Urothelium cell line (cell line): ENCODE results near the gene CORO1C.
"Not testable (repeated sequence)": the region's sequence is repeated elsewhere in the genome, so short reads cannot be mapped to it uniquely, and the experiment has no call there.

ENCODE experiments used
- DNase-seq: peaks from one replicate; pipeline ENCODE4 v3.0.0; 2011; ENCODE audit warnings: low spot score, mixed read lengths
- FAIRE-seq: peaks from 2 replicates; lab custom pipeline; 2011; peaks lifted over from hg19 to GRCh38; lab: Jason Lieb, UNC

Gene CORO1C

DNA sequence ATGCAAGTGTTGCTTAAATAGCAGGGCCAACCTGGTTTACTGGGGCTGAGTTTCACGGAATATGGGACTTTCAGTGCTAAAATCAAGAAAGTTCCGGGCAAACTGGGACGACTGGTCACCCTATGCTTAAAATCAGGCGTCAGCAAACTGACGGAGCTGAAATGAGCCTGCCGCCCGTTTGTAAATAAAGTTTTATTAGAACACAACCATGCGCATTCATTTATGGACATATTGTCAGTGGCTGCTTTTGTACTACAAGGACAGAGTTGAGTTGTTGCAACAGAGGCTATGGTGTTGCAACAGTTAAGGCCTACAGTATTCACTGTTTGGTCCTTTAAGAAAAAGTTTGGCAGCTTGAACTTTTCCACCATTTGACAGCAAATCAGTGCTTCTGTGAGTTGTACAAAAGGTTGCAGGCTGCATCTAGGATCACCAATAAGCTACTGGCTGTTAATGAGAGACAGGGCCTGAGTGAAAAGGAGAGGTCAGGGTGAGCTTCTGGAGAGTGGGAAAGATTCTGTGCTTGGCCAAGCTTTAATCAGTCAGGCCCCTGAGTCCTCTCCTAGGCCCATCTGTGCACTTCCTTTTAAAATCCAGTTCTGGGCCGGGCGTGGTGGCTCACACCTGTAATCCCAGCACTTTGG is 111.0 kb downstream of the CORO1C start:
- DNase-seq, result no peak
- no peak for FAIRE-seq

DNA sequence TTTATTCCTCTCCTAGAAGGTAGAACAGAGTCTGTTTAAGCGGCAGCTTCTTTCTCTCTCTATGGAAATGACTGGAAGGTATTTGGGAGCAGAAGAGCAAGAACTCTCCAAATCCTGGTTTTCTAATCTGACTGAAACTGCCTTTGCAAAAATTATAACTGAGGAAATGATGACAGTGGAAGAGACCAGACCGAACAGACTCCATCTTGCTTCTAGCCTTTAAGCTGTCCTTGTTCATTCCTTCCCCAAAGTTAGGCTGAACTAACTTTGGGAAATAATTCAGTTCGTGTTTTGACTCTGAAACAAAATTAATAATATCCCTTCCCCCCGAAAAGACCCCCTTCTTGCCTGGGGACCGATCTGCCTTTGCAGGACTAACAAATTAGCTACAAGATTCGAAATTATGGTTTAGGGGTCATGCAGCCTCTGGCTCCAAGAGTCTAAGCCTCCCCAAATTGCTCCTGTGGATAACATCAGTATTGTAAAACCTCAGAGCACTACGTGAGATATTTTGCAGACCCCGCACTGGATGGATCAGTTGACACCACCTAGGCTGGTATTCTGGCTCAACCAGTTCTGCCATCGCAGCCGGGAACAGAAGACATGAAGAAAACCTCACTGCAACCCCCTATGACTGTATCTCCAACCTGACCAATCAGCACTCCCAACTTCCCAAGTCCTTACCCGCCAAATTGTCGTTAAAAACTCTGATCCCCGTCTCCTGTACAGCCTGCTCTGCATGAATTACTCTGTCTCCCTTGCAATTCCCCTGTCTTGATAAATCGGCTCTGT is 111.8 kb downstream of the CORO1C start:
- FAIRE-seq (no peak), DNase-seq (no peak)

DNA sequence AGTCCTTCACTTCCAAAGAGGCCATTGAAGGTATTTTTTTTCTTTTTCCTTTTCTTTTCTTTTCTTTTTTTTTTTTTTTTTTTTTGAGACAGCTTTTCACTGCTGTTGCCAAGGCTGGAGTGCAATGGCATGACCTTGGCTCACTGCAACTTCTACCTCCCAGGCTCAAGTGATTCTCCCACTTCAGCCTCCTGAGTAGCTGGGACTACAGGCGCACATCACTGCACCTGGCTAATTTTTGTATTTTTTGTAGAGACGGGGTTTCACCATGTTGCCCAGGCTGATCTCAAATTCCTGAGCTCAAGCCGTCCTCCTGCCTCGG is 112.4 kb downstream of the CORO1C start:
- DNase-seq, FAIRE-seq: not testable (repeated sequence)

DNA sequence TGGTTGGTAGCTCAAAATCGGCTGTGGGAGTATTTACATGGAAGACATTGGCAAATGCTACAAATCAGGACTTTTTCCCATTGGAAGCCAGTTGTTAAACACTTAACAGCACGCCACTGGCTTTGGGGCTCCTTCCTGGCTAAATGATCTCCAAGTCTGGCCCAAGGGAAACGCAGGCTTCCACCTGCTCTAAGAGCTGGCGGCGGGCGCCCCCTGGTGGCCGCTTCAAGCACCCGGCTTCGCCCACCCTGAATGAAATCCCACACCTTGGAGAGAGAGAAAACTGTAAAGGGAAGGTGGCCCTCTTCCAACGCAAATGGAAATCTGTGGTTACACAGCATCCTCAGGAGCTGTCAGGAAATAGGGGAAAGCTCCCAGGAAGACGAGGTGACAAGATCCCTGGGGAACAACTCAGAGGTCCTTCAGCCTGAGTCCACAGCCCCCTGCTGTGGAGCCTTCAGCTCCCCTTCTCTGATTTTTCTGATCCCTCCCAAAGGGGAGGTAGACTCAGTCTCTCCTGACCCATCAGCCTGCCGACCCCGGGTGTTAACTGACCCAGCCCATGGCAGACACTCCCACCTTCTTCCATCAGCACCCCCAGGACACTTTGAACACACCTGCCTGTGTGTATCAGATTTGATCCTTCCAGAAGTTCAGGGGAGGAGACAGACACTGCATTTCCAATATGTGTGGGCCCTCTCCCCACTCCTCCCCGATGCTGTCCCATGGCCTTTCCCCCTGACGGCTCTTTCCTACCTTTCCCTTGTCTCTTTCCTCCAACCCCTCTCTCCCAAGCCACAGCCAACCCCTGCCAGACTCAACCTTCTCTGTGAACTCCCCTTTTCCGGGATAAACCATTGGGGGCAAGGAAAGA is 113.0 kb downstream of the CORO1C start:
- DNase-seq, result peak; percentile 74
- FAIRE-seq, result no peak

DNA sequence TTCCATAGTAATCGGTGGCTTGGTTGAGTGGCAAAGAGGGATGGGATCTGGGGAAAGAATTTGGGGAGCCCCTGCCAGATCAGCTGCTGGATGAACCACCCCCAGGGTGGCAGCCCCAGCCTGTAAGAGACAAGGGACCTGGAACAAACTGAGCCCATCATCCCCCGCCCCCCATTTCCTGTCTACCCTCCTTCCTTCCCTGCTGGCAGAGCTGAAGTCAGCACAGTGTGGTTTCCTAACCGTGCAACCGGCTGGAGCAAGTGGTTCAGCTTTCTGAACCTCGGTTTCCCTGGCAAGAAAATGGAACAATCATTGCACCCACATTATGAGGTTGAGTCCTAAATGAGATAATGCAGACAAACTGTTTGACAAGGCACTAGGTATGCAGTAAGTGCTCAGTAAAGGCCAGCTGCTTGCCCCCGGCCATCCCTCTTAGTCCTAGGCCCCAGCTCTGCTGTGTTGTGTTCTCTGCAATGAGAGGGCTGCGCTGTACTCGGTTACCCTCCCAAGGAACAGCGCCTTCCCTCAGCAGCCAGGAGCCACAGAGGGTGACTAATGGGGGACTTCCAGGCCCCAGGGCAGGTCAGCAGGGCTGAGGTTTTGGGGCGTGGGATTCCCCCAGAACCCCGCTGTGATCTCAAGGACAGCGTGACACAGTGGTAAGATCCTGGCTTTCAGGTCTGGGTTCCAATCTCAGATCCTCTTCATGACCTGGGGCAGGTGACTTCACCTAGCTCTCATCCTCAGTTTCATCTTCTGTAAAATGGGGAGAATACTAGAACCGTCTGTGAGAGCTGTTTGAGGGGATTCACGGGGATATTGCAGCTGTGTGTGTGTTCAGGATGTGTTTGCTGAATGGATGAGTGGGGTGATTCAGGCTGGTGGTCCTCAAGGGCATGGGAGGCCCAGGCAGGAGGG is 114.1 kb downstream of the CORO1C start:
- FAIRE-seq (no peak), DNase-seq (no peak)

DNA sequence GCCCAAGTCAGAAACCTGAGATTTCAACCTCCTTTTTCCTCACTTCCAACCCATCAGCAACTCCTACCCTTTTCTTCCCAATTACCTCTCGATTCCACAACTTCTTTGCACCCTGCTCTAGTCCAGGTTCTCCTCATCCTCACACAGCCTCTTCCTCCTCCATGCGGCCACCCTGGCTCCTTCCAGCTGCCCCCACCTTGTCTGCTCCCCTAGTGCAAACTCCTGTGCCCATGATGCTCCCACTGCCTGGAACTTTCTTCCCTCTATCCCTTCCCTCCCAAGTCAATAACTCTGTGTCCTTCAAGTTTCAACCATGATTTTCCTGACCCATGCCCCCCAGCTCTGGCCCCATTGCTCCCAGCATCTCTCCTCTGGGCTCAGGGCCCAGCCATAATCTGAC is 115.0 kb downstream of the CORO1C start:
- DNase-seq (no peak), FAIRE-seq (no peak)

DNA sequence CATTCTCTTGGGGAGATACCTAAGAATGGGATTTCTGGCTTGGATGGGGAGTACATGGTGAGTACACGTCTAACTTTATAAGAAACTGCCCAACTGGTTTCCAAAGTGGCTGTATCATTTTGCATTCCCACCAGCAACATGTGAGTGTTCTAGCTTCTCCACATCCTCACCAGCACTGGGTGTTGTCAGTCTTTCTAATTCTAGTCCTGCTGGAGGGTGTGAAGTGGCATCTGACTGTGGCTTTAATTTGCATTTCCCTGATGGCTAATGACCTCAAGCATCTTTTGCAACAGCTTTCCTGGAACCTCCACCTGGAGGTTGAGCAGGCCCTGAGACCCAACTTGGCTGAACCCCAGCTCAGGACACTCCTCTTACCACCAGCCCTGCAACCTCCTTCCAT is 115.4 kb downstream of the CORO1C start:
- FAIRE-seq (no peak), DNase-seq (no peak)

DNA sequence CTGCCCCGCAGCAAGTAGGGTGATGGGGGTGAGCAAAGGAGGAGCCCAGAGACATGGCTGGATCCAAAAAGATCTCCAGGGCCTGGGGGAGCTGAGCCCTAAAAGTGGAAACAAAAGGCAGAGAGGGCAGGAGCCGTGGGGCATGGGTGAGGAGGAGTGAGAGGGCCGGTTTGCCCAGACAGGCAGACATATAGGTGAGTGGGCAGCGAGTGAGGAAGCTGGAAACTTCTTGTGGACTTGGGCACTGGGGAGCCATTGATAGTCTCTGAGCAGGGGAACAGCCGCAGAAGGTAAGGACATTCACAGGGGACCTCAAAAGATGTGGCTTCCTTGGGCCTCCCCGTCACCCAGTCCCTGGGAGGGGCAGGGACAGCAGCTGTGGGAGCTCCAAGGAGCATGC is 116.7 kb downstream of the CORO1C start:
- no peak for FAIRE-seq
- no peak for DNase-seq

DNA sequence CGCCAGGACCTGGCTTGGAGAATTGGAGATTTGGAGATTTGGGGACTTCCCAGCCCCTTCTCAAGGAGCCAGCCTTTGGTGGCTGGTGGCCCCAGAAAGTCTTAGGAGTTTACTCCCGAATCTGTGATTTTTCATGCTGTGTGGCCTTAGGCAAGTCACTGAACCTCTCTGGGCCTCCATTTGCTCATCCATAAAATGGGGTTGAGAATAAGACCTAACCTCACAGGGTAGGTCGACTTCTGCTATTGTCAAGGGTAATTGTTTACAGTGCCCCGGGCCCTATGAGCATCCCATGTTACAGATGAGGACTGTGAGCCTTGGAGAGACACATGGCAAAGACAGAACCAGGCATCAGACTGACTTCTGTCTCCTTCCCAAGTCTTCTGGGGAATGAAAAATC is 117.3 kb downstream of the CORO1C start:
- DNase-seq (no peak), FAIRE-seq (no peak)

DNA sequence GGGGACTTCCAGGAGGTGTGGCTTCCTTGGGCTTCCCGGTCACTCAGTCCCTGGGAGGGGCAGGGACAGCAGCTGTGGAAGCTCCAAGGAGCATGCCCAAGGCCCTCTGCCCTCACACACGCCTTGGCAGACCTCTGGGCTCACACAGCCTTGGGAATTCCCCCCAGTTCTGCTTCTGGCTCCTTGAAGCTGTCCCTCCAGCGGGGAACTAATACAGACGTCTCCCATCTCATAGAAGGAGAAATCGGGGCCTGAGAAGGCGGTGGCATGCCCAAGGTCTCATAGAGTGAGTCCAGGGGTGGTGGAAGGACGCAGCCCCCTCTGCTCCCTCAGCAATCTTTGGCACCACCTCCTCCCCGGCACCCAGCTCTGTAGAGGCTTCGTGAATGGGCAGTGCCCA is 117.8 kb downstream of the CORO1C start:
- FAIRE-seq, result no peak
- no peak for DNase-seq

DNA sequence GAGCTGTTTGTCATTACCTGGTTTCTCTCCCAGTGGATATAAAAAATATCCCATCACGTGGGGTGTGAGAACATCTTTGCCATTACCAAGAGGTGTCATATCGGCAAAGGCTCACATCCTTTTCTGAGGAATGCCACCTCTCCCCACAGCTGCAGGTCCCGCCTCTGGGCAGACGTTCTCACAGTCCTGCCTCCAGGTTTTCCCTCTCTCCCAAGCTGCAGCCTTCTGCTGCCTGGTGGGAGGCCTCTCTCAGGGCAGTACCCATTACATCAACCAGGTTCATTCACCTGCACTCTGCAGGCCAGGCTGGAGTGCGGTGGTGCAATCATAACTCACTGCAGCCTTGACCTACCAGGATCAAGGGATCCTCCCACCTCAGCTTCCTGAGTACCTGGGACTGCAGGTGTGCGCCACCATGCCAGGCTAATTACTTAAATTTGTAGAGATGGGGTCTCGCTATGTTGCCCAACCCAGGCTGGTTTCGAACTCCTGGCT is 118.5 kb downstream of the CORO1C start:
- DNase-seq (no peak), FAIRE-seq (no peak)

DNA sequence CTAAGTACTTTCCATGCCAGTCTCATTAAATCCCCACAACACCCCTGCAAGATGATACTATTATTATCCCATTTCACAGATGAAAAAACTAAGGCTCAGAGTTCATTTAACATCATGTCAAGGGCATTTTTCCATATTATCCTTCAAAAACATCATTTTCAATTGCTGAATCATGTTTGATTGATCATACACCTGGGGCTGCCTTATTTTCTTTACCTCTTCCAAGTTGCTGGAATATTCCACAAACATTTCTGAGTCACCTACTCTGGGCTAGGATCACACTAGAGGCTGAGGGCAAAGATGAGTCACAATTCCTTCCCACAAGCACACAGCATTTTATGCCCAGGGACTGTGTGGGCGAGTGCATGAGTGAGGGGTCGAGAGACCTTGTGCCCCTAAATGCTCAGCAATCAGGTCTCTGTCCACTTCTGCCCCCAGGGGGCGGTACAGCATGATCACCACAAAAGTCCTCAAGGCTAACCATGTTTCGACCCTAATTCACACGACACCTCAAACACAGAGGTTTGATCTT is 119.4 kb downstream of the CORO1C start:
- DNase-seq, result peak; percentile 38
- FAIRE-seq, result no peak

DNA sequence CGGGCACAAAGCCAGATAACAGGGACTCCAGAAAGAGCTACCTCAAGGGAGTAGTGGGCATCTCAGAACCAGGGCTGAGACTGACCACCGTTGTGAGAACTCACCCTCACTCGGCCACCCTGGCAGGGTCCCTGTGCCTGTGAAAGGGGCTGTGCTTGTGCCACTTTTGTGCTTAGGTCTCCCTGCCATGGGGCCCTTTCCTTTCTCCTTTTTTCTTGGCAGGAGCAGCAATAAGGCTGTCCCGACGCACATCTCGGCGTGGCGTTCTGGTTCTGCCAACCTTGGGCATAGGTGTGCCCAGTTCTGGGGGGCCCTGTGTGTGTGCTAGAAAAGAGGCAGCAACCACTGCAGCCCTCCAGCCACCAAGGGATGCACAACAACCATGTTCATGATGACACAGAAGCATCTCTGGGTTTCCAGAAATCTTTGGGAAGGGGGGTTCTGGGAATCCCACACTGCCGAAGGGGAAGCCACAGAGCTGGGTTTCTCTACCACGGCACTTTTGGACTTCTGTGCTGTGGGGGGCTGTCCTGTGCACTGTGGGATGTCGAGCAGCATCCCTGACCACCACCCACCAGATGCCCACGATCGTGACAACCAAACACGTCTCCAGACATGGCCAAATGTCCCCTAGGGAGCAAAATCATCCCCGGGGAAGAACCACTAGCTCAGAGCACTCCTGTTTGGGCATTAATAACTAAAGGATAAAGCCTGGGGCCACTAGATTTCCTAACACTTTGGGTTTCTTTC is 120.3 kb downstream of the CORO1C start:
- DNase-seq, result no peak
- no peak for FAIRE-seq

DNA sequence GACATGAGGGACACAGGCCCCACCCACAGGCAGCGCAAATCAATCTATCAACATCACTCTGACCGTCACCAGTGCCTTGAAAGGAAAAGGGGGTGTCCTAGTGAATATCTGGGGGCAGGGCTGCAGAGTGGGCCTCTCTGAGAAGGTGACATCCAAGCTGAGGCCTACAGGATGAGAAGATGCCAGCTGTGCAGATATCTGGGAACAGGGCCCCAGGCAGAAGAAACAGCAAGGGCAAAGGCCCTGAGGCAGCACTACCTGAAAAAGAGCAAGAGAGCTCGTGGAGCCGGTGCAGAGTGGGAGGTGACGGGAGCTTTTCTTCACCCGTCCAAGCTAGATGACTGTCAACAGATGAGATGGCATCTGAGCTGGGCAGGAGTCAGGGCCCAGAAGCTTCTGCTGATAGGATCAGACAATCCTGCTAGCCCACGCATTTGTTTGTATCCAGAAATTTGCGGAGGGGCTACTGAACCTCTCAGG is 120.9 kb downstream of the CORO1C start:
- no peak for DNase-seq
- no peak for FAIRE-seq

DNA sequence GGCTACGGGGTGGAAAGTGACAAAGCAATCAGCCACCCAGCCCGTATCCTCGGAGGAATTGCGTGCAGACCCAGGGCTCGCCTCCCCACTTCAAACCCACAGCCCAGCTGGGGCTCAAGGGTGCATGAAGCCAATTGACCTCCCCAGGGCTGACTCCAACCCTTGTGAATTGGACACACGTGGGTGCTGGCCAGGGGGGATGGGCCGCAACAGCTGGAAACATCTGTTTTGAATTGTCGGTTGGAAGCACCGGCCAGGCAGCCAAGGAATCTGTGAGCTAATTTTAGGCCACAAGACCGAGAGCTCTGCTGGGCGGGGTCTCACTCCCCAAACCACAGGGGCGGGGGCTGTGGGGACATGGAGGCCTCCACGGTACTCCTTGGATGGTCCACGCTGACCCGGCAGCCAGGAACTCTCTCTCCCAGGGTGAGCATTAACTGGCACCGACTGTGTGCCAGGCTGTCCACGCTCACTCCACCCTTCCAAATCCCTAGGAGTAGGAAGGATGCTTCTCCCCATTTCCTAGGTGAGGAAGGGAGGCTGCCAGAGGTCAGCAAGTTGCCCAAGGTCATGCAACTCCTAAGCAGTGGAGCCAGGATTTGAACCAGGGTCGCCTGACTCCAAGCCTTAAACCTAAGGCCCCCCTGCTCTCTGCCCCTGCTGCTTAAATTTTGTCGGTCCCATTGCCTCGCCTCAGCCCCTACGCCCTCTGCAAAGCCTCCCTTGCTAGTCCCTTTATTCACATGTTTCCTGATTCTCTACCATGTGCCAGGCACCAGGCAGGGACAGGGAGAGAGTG is 121.6 kb downstream of the CORO1C start:
- FAIRE-seq (no peak), DNase-seq (no peak)

DNA sequence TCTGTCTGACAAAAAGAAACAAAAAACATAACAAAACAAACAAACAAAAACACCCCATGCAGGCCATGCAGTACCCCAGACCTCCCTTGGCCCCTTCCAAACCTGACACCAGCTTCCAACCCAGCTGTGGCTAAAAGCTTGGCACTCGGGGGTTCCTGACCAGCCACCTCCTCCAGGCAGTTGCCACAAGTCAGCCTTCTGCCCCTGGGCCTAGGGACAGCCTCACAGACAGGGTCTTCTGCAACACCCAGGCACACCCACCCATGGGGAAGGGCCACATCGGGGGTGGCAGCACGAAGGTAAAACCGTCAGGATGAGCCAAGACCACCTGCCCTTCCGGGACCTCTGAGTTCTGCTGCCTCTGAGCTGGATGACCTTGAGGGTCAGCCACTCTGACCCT is 122.7 kb downstream of the CORO1C start:
- DNase-seq (no peak), FAIRE-seq (no peak)

DNA sequence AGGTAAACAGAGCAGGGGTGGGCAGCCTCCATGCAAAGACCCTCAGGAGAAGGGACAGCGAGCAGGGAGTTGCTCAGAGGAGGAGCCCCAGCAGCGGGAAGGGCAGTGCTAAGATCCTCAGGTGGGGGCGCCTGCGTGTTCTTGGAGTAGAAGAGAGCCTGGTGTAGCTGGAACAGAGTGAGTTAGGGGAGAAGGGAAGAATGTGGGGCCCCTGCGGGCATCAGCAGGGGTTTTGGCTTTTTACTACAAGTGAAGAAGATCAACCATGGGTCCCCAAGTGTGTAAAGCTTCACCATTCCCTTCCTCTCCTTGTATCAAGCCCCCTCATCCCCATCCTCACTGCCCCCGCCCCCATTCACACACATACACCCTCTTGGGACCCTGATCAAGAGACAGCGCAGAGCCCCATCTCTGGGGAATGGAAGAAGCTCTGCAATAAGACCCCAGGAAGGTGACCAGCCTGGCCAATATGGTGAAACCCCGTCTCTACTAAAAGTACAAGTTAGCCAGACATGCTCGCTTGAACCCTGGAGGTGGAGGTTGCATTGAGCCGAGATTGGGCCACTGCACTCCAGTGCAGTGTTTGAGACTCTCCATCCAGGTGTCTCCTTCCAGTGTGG is 123.2 kb downstream of the CORO1C start:
- no peak for FAIRE-seq
- no peak for DNase-seq

DNA sequence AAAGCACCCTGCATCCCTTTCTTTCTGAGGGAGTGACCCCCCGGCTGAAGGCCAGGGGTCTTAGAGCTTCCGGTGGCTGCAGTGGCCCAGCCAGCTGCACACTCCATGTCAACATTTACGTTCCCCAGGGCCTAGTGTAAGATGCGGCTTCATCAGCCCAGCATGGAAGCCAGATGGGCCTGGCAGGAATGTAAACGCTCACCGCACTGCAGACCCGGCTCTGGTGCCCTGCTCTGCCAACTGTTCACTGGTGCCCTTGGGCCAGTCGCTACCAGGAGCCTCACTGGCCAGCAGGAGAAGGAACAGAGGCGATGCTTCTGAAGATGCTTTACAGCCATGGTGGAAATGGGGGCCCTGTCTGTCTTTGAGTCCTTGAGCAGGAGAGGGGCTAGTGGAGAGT is 124.8 kb downstream of the CORO1C start:
- FAIRE-seq (no peak), DNase-seq (no peak)
